WI38 (cell line): ENCODE data around the gene GLRX5.
A peak's percentile ranks its signal among the peaks of the same experiment; 100 is the strongest.

Experiments
- H3K4me3 ChIP-seq: 2 replicates; pipeline ENCODE4 v1.5.1; 2011; ENCODE audit warnings: low read depth, mild to moderate bottlenecking, control low read depth, low read length
- TF ChIP-seq, protein P1 (sequence below): IDR thresholded peaks from 2 replicates; pipeline ENCODE4 v1.5.1; 2012; ENCODE audit warnings: low read depth, mild to moderate bottlenecking, control low read depth, low read length

Gene GLRX5

DNA sequence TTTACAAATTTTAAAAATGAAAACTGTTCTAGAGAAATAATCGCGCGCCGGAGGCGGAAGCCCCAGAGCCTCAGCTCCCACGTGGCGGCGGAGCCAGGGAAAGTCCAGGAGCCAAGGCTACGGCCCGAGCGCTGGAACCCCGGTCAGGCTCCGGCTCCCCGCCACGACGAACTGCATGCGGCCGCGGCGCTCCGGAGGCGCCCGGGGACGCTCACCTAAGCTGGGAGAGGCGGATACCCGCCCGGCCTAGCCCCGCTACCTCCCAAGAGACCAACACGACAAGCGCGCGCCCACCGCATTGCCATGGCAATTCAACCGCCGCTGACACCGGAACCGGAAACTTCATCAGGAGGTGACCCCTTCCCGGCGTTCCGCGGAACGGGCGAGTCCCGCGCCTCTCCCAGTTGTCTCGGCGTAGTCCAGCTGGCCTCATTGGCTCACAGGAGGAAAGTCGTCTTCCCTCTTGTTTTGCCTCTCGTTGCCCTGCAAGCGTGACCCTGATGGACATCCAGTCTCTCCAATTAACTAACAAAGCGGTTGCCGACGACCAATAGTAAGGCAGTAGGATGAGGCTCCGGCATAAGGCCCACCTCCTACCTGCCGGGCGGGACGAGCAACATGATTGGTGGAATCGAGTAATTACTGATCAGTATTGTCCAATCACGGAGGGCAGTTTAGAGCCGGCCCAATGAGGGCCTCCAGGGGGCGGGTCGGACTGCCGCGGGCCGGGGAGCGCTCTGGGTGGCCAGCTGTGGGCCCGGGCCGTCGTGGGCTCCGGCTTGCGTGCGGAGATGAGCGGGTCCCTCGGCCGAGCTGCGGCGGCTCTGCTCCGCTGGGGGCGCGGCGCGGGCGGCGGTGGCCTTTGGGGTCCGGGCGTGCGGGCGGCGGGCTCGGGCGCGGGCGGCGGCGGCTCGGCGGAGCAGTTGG is at the start of gene GLRX5:
GLRX5 (plus strand) TSS at position 752 of the 927 bp plus-strand sequence; CDS start at position 792, 40 bp downstream.
- H3K4me3 ChIP-seq, result peak within 1 kb of the TSS; percentile 88
- TF ChIP-seq, protein P1, sequence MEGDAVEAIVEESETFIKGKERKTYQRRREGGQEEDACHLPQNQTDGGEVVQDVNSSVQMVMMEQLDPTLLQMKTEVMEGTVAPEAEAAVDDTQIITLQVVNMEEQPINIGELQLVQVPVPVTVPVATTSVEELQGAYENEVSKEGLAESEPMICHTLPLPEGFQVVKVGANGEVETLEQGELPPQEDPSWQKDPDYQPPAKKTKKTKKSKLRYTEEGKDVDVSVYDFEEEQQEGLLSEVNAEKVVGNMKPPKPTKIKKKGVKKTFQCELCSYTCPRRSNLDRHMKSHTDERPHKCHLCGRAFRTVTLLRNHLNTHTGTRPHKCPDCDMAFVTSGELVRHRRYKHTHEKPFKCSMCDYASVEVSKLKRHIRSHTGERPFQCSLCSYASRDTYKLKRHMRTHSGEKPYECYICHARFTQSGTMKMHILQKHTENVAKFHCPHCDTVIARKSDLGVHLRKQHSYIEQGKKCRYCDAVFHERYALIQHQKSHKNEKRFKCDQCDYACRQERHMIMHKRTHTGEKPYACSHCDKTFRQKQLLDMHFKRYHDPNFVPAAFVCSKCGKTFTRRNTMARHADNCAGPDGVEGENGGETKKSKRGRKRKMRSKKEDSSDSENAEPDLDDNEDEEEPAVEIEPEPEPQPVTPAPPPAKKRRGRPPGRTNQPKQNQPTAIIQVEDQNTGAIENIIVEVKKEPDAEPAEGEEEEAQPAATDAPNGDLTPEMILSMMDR, result no peak

GRCh38 chr14:95485222-95485819 is 49.5 kb upstream of the GLRX5 start:
- TF ChIP-seq, protein P1, result no peak
- H3K4me3 ChIP-seq, result no peak overlapping the region

- H3K4me3 ChIP-seq, result no peak overlapping the region
Measured at GRCh38 chr14:95486875-95487668, 47.8 kb upstream of the GLRX5 start.

DNA sequence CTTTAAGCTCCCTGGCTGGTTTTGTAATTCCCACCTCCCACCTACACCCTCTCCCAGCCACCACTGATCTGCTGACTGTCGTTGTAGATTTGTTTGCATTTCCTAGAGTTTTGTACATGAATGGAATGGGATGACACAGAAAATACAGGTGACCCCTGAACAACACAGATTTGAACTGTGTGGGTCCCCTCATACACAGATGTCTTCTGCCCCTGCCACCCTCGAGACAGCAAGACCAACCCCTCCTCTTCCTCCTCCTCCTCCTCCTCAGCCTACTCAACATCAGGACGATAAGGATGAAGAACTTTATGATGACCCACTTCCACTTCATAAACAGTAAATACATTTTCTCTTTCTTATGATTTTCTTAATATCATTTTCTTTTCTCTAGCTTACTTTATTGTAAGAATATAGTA is 47.2 kb upstream of the GLRX5 start:
- TF ChIP-seq, protein P1, result no peak
- no peak overlapping the region for H3K4me3 ChIP-seq

More at GRCh38 chr14:95486875-95487668, 47.8 kb upstream of the GLRX5 start:
- TF ChIP-seq, protein P1, result no peak

- TF ChIP-seq, protein P1, result no peak
- no peak overlapping the region for H3K4me3 ChIP-seq
Measured at GRCh38 chr14:95488376-95489213, 46.3 kb upstream of the GLRX5 start.

DNA sequence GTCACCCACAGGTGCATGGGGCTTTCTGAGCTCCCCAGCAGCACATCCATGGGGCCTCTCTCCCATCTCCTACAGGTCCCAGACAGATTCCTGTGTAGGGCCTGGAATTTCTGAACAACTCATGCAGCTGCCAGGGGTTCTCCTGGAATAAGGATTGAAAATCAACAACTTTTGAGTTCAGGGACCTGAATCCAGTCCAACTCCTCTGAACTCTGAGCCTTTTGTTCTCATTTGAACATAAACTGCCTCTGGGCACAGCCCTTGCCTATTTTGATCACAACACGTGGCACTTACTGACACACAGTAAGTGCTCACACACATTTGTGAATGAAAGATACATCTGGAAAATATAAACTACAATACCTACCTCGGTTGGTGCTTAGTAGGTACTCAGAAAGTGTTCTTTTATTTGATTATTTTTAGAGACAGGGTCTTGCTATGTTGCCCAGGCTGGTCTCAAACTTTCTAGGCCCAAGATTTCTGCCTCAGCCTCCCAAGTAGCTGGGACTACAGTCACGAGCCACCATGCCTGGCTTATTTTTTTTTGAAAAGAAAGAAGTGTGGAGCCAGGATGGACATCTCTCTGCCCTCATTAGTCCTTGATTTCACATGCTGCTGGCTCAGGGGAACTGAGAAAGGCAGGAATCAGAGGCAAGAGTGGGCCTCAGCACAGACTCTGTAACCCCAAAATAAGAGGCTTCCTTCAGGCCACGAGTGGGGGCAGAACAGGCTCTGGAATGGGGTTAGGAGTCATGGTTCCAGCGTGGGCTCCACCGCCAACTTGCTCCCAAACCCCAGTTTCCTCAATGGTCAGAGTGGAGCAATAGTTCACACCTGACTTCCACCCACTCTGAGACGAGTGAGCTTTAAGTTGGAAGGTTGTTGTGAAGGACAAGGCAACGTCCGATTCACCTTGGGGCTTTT is 45.4 kb upstream of the GLRX5 start:
- TF ChIP-seq, protein P1, result no peak
- H3K4me3 ChIP-seq, result no peak overlapping the region
